Ovary (tissue), 3 donors: ENCODE results near the gene SKIDA1.

Source experiments
- EP300 ChIP-seq: sonication (generic); formaldehyde crosslinking; IDR thresholded peaks from one replicate; pipeline ENCODE4 v1.6.1; 2017; ENCODE audit warnings: antibody characterized with exemption
- POLR2A ChIP-seq: fragments of 450-650 bp; IDR thresholded peaks from one replicate; pipeline ENCODE4 v1.6.1; 2017; ENCODE audit warnings: antibody characterized with exemption, mild to moderate bottlenecking, moderate library complexity
- TF ChIP-seq, protein P1 (sequence below), 3 donors: fragments of 450-650 bp in 2 of 3; fragments of 200-600 bp in 1 of 3; IDR thresholded peaks; one replicate each; pipeline versions ENCODE4 v1.5.1 to v1.8.0; 2016 to 2022; ENCODE audit warnings: antibody characterized with exemption in 3 of 3, mild to moderate bottlenecking in 1 of 3
- donor health status: DM: no; HTN: no; CAD: no.

DNA sequence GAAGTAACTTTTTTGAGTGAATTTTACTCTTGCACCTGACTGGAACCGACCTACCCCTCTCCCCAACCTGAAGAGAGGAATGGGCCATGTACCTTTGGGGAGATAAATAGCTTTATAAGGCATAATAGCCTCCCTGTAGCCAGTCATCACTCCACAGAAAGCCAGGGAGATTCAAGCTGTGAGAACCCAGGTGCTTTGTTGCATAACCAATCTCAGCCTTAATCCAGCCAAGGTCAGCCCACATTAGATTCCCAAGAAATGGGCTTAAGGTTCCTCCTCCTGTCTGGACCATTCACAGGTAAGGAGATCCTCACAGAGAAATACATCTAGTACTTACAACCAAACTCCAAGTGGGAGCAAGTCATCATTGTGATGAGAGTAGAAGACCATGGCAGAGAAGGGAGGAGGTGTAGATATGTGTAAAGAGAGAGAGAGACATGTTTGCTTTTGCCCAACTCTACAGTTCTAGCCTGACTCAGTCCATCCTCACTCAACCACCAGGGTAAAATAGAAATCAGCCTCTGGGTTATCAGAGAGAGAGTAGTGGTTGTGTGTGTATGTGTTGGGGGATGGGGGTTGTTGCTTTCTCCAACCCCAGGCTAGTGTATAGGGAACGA lies 23.6 kb downstream of the SKIDA1 start:
- no peak for TF ChIP-seq POLR2A
- no peak for TF ChIP-seq EP300
- TF ChIP-seq, protein P1, sequence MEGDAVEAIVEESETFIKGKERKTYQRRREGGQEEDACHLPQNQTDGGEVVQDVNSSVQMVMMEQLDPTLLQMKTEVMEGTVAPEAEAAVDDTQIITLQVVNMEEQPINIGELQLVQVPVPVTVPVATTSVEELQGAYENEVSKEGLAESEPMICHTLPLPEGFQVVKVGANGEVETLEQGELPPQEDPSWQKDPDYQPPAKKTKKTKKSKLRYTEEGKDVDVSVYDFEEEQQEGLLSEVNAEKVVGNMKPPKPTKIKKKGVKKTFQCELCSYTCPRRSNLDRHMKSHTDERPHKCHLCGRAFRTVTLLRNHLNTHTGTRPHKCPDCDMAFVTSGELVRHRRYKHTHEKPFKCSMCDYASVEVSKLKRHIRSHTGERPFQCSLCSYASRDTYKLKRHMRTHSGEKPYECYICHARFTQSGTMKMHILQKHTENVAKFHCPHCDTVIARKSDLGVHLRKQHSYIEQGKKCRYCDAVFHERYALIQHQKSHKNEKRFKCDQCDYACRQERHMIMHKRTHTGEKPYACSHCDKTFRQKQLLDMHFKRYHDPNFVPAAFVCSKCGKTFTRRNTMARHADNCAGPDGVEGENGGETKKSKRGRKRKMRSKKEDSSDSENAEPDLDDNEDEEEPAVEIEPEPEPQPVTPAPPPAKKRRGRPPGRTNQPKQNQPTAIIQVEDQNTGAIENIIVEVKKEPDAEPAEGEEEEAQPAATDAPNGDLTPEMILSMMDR (IDR thresholded peaks at IDR 0.05) = no peak
